ENCODE measurements around the gene AKAP6. TPM values are rescaled to one million over a fixed set of nuclear protein-coding genes. Genes with fewer than 3 reads are reported as not detected.

Gene AKAP6
- total RNA-seq, 4 donors from 2014 or later: 1.1 to 16.0 (median 6.0) TPM

DNA sequence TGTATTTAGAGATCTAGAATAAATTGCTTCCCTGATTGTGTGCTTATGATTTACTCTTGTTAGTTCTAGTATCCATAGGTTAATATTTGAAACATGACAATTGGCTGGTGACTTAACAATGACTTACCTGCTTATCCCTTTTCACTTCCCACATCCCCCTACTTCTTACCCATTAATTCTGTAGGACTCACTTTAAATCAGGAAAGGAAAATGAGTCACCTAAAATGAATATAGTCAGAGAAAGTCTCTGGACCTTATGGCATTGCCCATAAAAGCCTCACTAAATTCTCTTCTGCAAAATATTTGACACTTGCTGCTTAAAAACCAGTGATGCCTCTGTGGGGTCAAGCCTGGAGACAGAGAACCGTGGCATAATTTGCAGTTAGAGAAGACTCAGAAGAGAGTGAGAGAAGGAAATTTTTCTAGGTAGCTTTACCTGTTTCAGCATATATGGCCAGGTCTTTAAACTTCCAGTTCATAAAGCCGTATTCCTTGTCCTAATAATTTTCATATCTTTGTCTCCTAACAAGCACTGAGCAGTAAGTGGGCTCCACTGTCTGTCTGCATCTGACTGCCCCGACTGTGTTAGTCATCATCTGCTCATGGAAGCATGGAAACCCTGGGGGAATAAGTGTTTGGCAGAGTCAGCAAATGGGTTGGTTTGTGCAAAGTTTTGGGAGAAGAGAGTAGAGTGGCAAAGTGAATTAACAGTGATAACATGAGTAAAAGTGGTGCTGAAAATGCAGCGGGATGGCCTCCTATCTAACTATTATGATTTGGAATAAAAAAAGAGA lies 294.4 kb downstream of the AKAP6 start:
- H3K4me3 ChIP-seq: no peak overlapping the region
- no peaks in the 10 kb centered on the region for H3K4me1 ChIP-seq
- no peaks in the 10 kb centered on the region for H3K9me3 ChIP-seq
- intact Hi-C loops (cut with DNase I): no loop called here
- 64 to 65% methylated on average over 4 of the region's 4 CpGs for WGBS, 2 donors
- H3K27ac ChIP-seq: no peak overlapping the region
- no peaks in the 10 kb centered on the region for H3K27me3 ChIP-seq
- no peaks in the 10 kb centered on the region for H3K36me3 ChIP-seq
- DNase-seq: no peak
- no peak for TF ChIP-seq POLR2A (IDR thresholded peaks at IDR 0.05)
- TF ChIP-seq, protein P1, sequence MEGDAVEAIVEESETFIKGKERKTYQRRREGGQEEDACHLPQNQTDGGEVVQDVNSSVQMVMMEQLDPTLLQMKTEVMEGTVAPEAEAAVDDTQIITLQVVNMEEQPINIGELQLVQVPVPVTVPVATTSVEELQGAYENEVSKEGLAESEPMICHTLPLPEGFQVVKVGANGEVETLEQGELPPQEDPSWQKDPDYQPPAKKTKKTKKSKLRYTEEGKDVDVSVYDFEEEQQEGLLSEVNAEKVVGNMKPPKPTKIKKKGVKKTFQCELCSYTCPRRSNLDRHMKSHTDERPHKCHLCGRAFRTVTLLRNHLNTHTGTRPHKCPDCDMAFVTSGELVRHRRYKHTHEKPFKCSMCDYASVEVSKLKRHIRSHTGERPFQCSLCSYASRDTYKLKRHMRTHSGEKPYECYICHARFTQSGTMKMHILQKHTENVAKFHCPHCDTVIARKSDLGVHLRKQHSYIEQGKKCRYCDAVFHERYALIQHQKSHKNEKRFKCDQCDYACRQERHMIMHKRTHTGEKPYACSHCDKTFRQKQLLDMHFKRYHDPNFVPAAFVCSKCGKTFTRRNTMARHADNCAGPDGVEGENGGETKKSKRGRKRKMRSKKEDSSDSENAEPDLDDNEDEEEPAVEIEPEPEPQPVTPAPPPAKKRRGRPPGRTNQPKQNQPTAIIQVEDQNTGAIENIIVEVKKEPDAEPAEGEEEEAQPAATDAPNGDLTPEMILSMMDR (IDR thresholded peaks at IDR 0.05): no peak

DNA sequence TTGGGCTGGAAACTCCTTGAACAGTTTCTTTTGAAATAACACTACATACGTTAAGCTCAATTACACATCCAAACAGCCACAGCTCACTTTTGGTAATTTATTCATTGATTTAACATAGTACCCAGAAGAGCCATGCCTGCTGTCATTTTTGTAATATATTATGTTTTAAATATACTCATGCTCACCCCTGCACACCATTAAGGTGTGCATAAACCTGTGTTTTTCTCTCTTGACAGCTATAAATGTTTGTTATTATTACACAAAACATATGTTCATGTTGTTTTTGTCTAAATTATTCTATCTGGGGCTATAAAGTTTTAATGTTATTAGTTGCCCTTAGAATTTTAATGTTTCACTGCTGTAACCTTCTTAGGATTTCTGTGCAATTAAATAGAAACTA lies 296.1 kb downstream of the AKAP6 start:
- Histone ChIP-seq H3K27me3 (no peaks in the 10 kb centered on the region), H3K4me1 (no peaks in the 10 kb centered on the region), H3K4me3 (no peak overlapping the region), H3K27ac (no peak overlapping the region), H3K36me3 (no peaks in the 10 kb centered on the region), H3K9me3 (no peaks in the 10 kb centered on the region)
- WGBS, 2 donors: 91 to 96% methylated on average over 1 of the region's 1 CpG
- TF ChIP-seq POLR2A (IDR thresholded peaks at IDR 0.05): no peak
- TF ChIP-seq, protein P1 (IDR thresholded peaks at IDR 0.05): no peak
- intact Hi-C loops (cut with DNase I): no loop called here
- DNase-seq: no peak

DNA sequence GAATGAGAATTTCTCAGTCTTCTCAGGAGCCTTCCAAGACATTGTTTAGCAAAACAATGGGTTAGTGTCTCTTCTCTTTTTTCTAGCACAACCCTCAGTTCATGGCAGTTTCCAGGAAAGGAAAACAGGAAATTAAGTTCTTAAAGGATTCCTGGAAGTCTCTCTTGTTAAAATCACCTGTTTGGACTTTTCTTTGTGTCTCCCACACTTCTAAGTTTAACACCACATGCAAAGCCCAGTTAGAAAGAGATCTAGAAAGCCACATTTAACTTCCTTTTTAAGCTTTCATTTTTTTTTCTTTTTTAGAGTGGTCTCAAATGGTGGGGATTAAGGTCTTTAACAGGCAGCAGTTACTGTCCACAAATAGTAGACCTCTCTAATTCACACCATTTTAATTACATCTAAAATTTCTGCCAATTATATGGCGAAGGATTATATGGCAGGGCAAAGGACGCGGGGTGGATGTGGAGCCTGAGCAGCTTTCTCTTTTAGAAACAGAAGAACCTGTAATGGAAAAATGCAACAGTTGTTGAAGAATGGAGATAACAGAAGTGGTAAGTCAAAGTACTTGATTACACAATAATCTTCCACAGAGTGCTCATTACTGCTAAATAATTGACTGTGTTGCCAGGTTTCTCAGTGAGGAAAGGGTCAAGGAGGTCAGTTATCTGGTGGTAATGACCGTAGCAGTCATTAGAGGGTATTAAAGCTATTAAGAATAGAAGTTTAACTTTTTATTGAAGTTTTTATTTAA lies 298.6 kb downstream of the AKAP6 start:
- TF ChIP-seq, protein P1 (IDR thresholded peaks at IDR 0.05): no peak
- no peak for TF ChIP-seq POLR2A (IDR thresholded peaks at IDR 0.05)
- no peaks in the 10 kb centered on the region for H3K4me1 ChIP-seq
- 96 to 97% methylated on average over 4 of the region's 4 CpGs for WGBS, 2 donors
- H3K27ac ChIP-seq: no peak overlapping the region
- H3K9me3 ChIP-seq: no peaks in the 10 kb centered on the region
- no peak overlapping the region for H3K4me3 ChIP-seq
- DNase-seq: no peak
- no peaks in the 10 kb centered on the region for H3K27me3 ChIP-seq
- no peaks in the 10 kb centered on the region for H3K36me3 ChIP-seq
- intact Hi-C loops (cut with DNase I): no loop called here

DNA sequence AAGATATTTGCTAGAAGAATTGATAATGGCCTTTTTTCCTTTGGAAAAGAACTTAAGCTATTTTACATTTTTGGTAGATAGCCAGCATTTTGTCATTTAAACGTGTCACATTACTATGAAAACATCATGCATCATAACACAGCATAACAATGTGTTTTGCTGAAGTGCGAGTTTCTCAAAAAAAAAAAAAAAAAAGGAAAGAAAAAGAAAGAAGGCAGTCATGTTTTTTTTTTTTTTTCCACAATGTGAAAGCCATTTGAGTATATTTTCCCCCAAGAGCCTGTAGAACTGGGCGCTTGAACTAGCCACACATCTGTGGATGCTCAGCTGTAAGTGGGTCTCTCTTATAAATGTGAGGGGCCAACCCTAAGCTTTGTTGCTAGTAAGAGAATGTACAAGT lies 300.1 kb downstream of the AKAP6 start:
- Histone ChIP-seq H3K27ac (no peak overlapping the region), H3K27me3 (no peaks in the 10 kb centered on the region), H3K9me3 (no peaks in the 10 kb centered on the region), H3K36me3 (no peaks in the 10 kb centered on the region), H3K4me1 (no peaks in the 10 kb centered on the region), H3K4me3 (no peak overlapping the region)
- intact Hi-C loops (cut with DNase I): no loop called here
- WGBS, 2 donors: 53 to 57% methylated on average over 3 of the region's 3 CpGs
- TF ChIP-seq, protein P1 (IDR thresholded peaks at IDR 0.05): no peak
- no peak for DNase-seq

DNA sequence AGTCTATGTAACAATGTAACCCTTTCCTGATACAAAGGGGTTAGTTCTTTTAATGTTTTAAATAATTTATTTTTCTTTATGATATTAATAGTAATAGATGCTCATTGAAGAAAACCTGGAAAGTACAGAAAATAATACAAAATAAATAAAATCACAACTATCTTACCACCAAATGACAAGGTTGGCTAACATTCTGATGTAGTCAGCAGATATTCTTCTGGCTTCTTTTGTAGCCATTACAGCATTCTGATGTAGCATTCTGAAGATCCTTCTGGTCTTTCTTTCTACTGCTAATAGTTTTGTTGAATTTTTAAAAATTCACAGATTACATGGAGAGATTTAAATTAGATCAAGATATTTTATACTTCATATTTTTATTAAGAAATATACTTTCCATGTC lies 301.6 kb downstream of the AKAP6 start:
- no peak overlapping the region for H3K4me3 ChIP-seq
- intact Hi-C loops (cut with DNase I): no loop called here
- H3K36me3 ChIP-seq: no peaks in the 10 kb centered on the region

More for the DNA sequence above, 301.6 kb downstream of the AKAP6 start:
- no peak for DNase-seq
- Histone ChIP-seq H3K27me3 (no peaks in the 10 kb centered on the region), H3K9me3 (no peaks in the 10 kb centered on the region), H3K4me1 (peaks cover 0 to 11% (median 0%) of the 10 kb centered on the region in 3 donors), H3K27ac (no peak overlapping the region)
- TF ChIP-seq POLR2A (IDR thresholded peaks at IDR 0.05): no peak
- TF ChIP-seq, protein P1 (IDR thresholded peaks at IDR 0.05): no peak
